Lower lobe of right lung (tissue), 2 donors: ENCODE data around the gene ERCC1. TPM values are rescaled to one million over a fixed set of nuclear protein-coding genes. Genes with fewer than 3 reads are reported as not detected.

Experiments
- ATAC-seq, 2 donors: fragments of 200-7000 bp; cut with Tn5 transposase; one replicate each; pipeline ENCODE4 v1.9.1; 2020 to 2022; ENCODE audit warnings: mild to moderate bottlenecking in 2 of 2, moderate library complexity in 2 of 2
- DNase-seq: peaks from one replicate; pipeline ENCODE4 v3.0.0-alpha.2; 2020
- H3K27ac ChIP-seq: fragments of 200-600 bp; one replicate; pipeline ENCODE4 v1.8.0; 2022
- H3K27me3 ChIP-seq: fragments of 200-600 bp; one replicate; pipeline ENCODE4 v1.8.0; 2022; ENCODE audit warnings: low read depth
- H3K36me3 ChIP-seq: fragments of 200-600 bp; one replicate; pipeline ENCODE4 v1.8.0; 2022; ENCODE audit warnings: mild to moderate bottlenecking
- H3K4me1 ChIP-seq: fragments of 200-600 bp; one replicate; pipeline ENCODE4 v1.8.0; 2022
- H3K4me3 ChIP-seq: fragments of 200-600 bp; one replicate; pipeline ENCODE4 v1.8.0; 2022; ENCODE audit warnings: mild to moderate bottlenecking
- H3K9me3 ChIP-seq: fragments of 200-600 bp; one replicate; pipeline ENCODE4 v1.8.0; 2022
- intact Hi-C: fragments of 100-400 bp; cut with DNase I; formaldehyde crosslinking; loops from one replicate; pipeline ENCODE4 v1.11.0; 2022
- total RNA-seq: library from RNA; stranded (reverse); fragmentation: NEBNext Ultra II Directional; extraction: Animal tissue kit (Norgen Biotek cat#: 25700); gene quantifications from one replicate; pipeline ENCODE4 v1.2.1, GENCODE V29; 2021
- TF ChIP-seq, protein P1 (sequence below): fragments of 200-600 bp; IDR thresholded peaks from one replicate; pipeline ENCODE4 v1.8.0; 2022; ENCODE audit warnings: antibody characterized with exemption, mild to moderate bottlenecking
- donor health status: DM: no; HTN: yes; CAD: no; lungs with severe emphysema.

The ERCC1 gene
- total RNA-seq, 1 donor from 2014 or later, result 41.6 TPM

DNA sequence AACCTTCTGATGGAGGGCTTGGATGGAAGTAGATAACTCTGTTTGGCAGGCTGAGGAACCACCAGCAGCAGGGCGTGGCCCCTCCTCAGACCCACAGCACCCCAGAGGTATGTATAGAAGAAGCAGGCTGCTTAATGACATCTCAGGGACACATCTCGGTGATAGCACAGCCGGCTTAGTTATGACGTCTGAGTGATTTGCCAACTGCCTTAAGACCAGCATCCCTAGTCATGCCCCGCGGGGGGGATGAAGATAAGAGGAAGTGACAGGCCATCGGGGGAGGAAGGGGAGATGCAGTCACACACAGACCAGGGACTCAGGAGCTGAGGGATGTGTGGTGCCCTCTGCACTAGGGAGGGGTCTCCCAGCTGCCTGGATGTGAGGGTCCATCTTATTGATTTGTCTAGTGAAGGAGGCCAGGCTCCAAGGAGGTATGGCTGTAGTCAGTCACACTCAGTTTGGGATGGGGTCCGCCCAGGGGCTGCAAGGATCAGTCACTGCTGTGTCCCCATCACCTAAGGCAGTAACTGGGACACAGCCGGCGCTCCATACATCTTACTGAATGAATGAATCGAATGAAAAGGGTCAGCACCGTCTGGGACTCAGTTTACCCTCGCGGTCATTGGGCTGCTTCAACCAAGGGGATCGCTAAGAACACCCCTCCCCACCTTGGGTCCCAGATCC lies 19.2 kb upstream of the ERCC1 start:
- intact Hi-C loops, result no loop called here
- H3K9me3 ChIP-seq, result no peaks in the 10 kb centered on the region
- peak; percentile 3 to 29 for ATAC-seq
- H3K27ac ChIP-seq, result peak overlapping the region; percentile 93
- H3K4me3 ChIP-seq, result peak overlapping the region; percentile 45
- TF ChIP-seq, protein P1, sequence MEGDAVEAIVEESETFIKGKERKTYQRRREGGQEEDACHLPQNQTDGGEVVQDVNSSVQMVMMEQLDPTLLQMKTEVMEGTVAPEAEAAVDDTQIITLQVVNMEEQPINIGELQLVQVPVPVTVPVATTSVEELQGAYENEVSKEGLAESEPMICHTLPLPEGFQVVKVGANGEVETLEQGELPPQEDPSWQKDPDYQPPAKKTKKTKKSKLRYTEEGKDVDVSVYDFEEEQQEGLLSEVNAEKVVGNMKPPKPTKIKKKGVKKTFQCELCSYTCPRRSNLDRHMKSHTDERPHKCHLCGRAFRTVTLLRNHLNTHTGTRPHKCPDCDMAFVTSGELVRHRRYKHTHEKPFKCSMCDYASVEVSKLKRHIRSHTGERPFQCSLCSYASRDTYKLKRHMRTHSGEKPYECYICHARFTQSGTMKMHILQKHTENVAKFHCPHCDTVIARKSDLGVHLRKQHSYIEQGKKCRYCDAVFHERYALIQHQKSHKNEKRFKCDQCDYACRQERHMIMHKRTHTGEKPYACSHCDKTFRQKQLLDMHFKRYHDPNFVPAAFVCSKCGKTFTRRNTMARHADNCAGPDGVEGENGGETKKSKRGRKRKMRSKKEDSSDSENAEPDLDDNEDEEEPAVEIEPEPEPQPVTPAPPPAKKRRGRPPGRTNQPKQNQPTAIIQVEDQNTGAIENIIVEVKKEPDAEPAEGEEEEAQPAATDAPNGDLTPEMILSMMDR, result no peak
- H3K4me1 ChIP-seq, result peaks cover 41% of the 10 kb centered on the region
- peak; percentile 84 for DNase-seq
- H3K27me3 ChIP-seq, result no peaks in the 10 kb centered on the region
- H3K36me3 ChIP-seq, result no peaks in the 10 kb centered on the region

DNA sequence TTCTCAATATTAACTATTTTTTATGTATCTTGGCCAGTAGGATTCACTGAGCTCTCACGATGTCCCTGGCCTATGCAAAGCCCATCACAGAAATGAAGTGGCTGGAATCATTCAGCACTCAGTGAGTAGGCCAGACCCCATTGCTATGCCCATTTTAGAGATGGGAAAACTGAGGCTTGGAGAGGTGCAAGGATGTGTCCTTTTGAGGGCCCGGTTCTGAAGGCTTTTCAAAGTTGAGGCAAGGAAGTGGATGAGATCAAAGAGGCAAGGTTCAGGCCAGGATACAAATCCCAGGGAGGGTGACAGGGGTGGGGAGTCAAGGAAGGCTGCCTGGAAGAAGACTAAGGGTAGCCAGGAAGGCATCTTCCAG lies 18.7 kb upstream of the ERCC1 start:
- no peaks in the 10 kb centered on the region for H3K27me3 ChIP-seq
- TF ChIP-seq, protein P1, result no peak
- peaks cover 41% of the 10 kb centered on the region for H3K4me1 ChIP-seq
- ATAC-seq, result no peak
- no peak for DNase-seq
- H3K9me3 ChIP-seq, result no peaks in the 10 kb centered on the region
- H3K27ac ChIP-seq, result peak overlapping the region; percentile 93
- H3K36me3 ChIP-seq, result no peaks in the 10 kb centered on the region
- intact Hi-C loops, result no loop called here
- H3K4me3 ChIP-seq, result no peak overlapping the region

DNA sequence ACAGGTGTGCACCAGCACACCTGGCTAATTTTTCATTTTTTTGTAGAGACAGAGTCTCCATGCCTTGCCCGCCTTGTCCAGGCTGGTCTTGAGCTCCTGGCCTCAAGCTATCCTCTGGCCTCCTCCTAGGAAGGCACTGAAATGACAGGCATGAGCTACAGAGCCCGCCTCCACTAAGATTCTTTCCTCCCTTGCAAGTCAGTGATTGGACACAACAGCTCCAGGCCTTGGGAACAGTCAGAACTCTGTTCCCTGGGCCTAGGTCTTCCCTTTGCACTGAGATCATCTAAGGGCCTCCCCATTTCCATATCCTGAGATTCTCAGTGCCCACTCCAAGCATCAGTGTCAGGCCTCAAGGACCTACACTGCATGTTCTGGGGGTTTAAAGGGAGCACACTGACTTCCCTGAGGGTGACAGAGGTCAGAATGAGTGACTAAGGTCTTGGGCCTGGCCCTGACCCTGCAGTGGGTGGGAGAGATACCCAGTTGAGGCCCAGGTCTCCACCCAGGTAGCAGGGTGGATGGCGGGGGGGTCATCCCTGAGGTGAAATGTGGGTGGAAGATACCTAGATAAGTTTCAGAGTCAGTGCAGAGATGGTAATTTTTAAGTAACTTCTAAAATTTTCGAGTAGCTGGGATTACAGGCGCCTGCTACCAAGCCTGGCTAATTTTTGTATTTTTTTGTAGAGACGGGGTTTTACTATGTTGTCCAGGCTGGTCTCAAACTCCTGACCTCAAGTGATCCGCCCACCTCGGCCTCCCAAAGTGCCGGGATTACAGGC lies 17.3 kb upstream of the ERCC1 start:
- Histone ChIP-seq H3K27ac (no peak overlapping the region), H3K9me3 (no peaks in the 10 kb centered on the region), H3K27me3 (no peaks in the 10 kb centered on the region), H3K36me3 (no peaks in the 10 kb centered on the region), H3K4me1 (peaks cover 39% of the 10 kb centered on the region), H3K4me3 (no peak overlapping the region)
- intact Hi-C loops, result no loop called here
- TF ChIP-seq, protein P1, result no peak
- DNase-seq, result no peak
- no peak for ATAC-seq

DNA sequence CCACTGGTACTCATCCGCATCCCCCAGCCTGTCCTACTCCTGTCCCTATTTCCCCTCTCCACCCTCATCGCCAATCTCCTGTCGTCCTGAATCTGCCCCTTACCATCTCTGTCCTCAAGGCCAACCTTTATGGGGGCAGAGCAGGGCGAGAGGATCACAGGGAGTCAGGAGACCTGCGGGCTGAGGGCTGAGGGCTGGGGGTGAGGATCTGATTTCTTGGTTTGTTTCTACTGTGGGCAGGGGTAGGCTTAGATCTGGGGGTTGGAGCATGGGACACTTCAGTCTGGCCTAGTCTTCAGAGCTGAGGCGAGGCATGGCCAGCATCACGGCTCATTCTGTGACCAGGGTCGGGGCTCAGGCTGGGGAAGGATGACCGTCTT lies 16.5 kb upstream of the ERCC1 start:
- Histone ChIP-seq H3K4me3 (peak overlapping the region; percentile 78), H3K9me3 (no peaks in the 10 kb centered on the region), H3K27me3 (no peaks in the 10 kb centered on the region), H3K4me1 (peaks cover 31% of the 10 kb centered on the region), H3K36me3 (no peaks in the 10 kb centered on the region), H3K27ac (peak overlapping the region; percentile 96)
- ATAC-seq, result no peak
- intact Hi-C loops, result no loop called here
- no peak for DNase-seq
- TF ChIP-seq, protein P1, result no peak

DNA sequence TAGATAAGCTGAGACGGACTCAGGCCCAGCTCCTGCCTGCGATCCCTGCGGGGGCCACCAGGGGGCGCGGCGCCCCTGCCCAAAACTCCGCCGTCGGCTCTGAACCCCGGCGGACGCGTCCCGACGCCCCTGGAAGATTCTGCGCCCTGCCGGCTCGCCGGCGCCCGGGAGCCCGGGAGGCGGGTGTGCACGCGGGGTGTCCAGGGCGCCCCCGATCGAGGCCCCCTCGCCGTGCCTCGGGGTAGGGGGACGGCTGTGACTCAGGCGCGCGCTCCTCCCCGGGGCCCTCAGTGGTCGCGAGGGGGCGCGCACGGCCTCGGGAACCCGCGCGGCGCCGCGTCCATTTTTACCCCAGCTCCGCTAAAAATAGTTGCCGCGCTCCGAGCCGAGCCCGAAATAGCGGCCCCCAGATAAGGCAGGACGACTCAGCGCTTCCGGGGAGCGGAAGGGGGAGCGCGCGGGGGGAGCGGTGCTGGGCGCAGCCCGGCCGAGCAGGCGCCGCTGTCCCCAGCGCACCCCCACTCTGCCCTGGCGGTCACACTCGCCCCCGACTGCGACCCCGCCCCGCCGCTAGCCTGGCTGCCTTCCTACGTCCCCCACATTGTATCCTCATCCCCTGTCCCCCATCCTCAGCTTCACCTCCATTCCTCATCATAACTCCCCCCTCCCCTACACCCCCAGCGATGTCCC lies 16.0 kb upstream of the ERCC1 start:
- H3K4me1 ChIP-seq, result peaks cover 25% of the 10 kb centered on the region
- H3K9me3 ChIP-seq, result no peaks in the 10 kb centered on the region
- peak overlapping the region; percentile 96 for H3K27ac ChIP-seq
- peak; percentile 59 to 73 for ATAC-seq
- no peaks in the 10 kb centered on the region for H3K36me3 ChIP-seq
- DNase-seq, result peak; percentile 88
- intact Hi-C loops, result loop anchor here (5.0 kb wide), 1 partner anchor 38 kb away; no protein-coding TSS in a partner anchor
- TF ChIP-seq, protein P1, result peak; percentile 100
- peak overlapping the region; percentile 78 for H3K4me3 ChIP-seq
- H3K27me3 ChIP-seq, result no peaks in the 10 kb centered on the region
